H1 (cell line): ENCODE data around the gene PXN. TPM values are rescaled to one million over a fixed set of nuclear protein-coding genes. Genes with fewer than 3 reads are reported as not detected.

Experiments used
- CBX5 ChIP-seq: fragments of 300-800, 300-1000 bp; sonication (generic); IDR thresholded peaks from 2 replicates; pipeline ENCODE4 v1.7.1; 2016; ENCODE audit warnings: antibody characterized with exemption, low read length, low read depth
- CHD7 ChIP-seq: fragments of 300-600 bp; sonication (generic); IDR thresholded peaks from 2 replicates; pipeline ENCODE4 v1.7.1; 2012; ENCODE audit warnings: low read length, moderate library complexity, mild to moderate bottlenecking, inconsistent platforms; ENCODE audit not compliant: insufficient replicate concordance
- CTBP2 ChIP-seq: IDR thresholded peaks from 2 replicates; pipeline ENCODE4 v1.7.0; 2011; ENCODE audit warnings: borderline replicate concordance, mild to moderate bottlenecking, moderate library complexity, mixed read lengths, low read length; ENCODE audit not compliant: insufficient read depth, insufficient read length
- HDAC6 ChIP-seq: IDR thresholded peaks from one replicate; pipeline ENCODE4 v1.7.1; 2012; ENCODE audit warnings: low read depth, mild to moderate bottlenecking, inconsistent platforms, low read length, moderate library complexity
- TAF1 ChIP-seq: IDR thresholded peaks from 2 replicates; pipeline ENCODE4 v1.6.1; 2011; ENCODE audit warnings: mild to moderate bottlenecking, low read depth, low read length
- TEAD4 ChIP-seq: IDR thresholded peaks from 2 replicates; pipeline ENCODE4 v1.6.1; 2012; ENCODE audit warnings: low read depth, low read length, inconsistent platforms, mixed read lengths
- USF2 ChIP-seq: IDR thresholded peaks from 2 replicates; pipeline ENCODE4 v1.6.1; 2011; ENCODE audit warnings: low read length, improper control_type of control experiment
- polyA plus RNA-seq, 7 experiments: library from polyadenylated mRNA; depleted of rRNA in 3 of 7; stranded (reverse) in 5 of 7; unstranded in 2 of 7; fragments of >200 nt in 5 of 7; fragments of 200-250 nt in 2 of 7; gene quantifications; 1 replicate in 5 of 7; 2 replicates in 1 of 7; 4 replicates in 1 of 7; pipeline versions ENCODE4 v1.2.1 to v1.2.3, GENCODE V29; 2011 to 2013; ENCODE audit warnings: missing spikeins in 2 of 7, mixed read lengths in 2 of 7
- total RNA-seq: library from RNA; stranded (reverse); fragmentation: NEBNext Ultra II Directional; extraction: Animal tissue kit (Norgen Biotek cat#: 25700); gene quantifications from 2 replicates; pipeline ENCODE4 v1.2.1, GENCODE V29; 2021

Gene PXN
- total and polyA plus RNA-seq, 2 of the 8 experiments (the other 6 are each of a cell fraction or from before 2014, with no cell fraction given): 51.0 to 105 TPM

- no peak for TF ChIP-seq CHD7
- TF ChIP-seq HDAC6: no peak
- no peak for TF ChIP-seq TEAD4
- no peak for TF ChIP-seq USF2
- no peak for TF ChIP-seq TAF1
- TF ChIP-seq CTBP2: no peak
- no peak for TF ChIP-seq CBX5
Measured at GRCh38 chr12:120266180-120266870, 795 bp upstream of the PXN start (continued).
